Transverse colon (tissue), 4 donors: ENCODE data around the gene KCND2. TPM values are rescaled to one million over a fixed set of nuclear protein-coding genes. Genes with fewer than 3 reads are reported as not detected.

Experiments
- DNase-seq: peaks from one replicate; pipeline ENCODE4 v3.0.0-alpha.2; 2019
- H3K27ac ChIP-seq, 4 donors: fragments of 200-600 bp; sonication (generic); 2 replicates each; pipeline ENCODE4 v1.5.1; 2016 to 2018; ENCODE audit warnings: inconsistent platforms in 4 of 4
- H3K27me3 ChIP-seq: fragments of 200-600 bp; sonication (generic); 2 replicates; pipeline ENCODE4 v1.5.1; 2017; ENCODE audit warnings: inconsistent platforms
- H3K36me3 ChIP-seq, 4 donors: fragments of 200-600 bp; sonication (generic); 2 replicates each; pipeline ENCODE4 v1.5.1; 2017 to 2019; ENCODE audit warnings: inconsistent platforms in 4 of 4
- H3K4me1 ChIP-seq, 4 donors: fragments of 200-600 bp; sonication (generic); 2 replicates each; pipeline ENCODE4 v1.5.1; 2017 to 2020; ENCODE audit warnings: inconsistent platforms in 4 of 4
- H3K4me3 ChIP-seq, 4 donors: fragments of 200-600 bp; sonication (generic); 1 replicate in 1 of 4; 2 replicates in 3 of 4; pipeline versions ENCODE4 v1.5.1 to v1.6.1; 2017 to 2019; ENCODE audit warnings: inconsistent platforms in 4 of 4
- H3K9me3 ChIP-seq, 2 donors: fragments of 200-600 bp; sonication (generic); 2 replicates each; pipeline ENCODE4 v1.5.1; 2017 to 2019; ENCODE audit warnings: inconsistent platforms in 2 of 2
- EP300 ChIP-seq: sonication (generic); formaldehyde crosslinking; IDR thresholded peaks from one replicate; pipeline ENCODE4 v1.6.1; 2017; ENCODE audit warnings: antibody characterized with exemption, low read depth
- POLR2A ChIP-seq: fragments of 450-650 bp; IDR thresholded peaks from one replicate; pipeline ENCODE4 v1.6.1; 2016; ENCODE audit warnings: antibody characterized with exemption, mild to moderate bottlenecking, moderate library complexity
- POLR2AphosphoS5 ChIP-seq, 3 donors: sonication (generic); formaldehyde crosslinking; IDR thresholded peaks; one replicate each; pipeline ENCODE4 v1.6.1; 2016; ENCODE audit warnings: antibody characterized with exemption in 3 of 3
- WGBS, 2 donors: methylation state at CpG; one replicate each; pipeline ENCODE4 v1.1.5; 2018; ENCODE audit warnings: low coverage in 1 of 2; 5-methylcytosine and 5-hydroxymethylcytosine counted together
- in situ Hi-C, 4 donors: fragments of 200-750 bp; cut with MboI; loops; one replicate each; pipeline versions ENCODE4 v1.15.0 to v1.15.1; 2017; ENCODE audit warnings: low sequenced_read_pairs in 3 of 4, low pct_ligation_motif_present in 1 of 4, low pct_unique_long_range_greater_than_20kb in 1 of 4
- intact Hi-C: fragments of 100-400 bp; cut with DNase I; formaldehyde crosslinking; loops from one replicate; pipeline ENCODE4 v1.15.1; 2023; ENCODE audit warnings: low total_unique reads
- total RNA-seq, 4 donors: library from RNA; depleted of rRNA; stranded (reverse); fragments of >200 nt; gene quantifications; one replicate each; pipeline ENCODE4 v1.1.0, GENCODE V29; 2016
- TF ChIP-seq, protein P1 (sequence below), 5 experiments: fragments of 200-600 bp in 3 of 5; fragments of 450-650 bp in 2 of 5; sonication (generic) in 3 of 5; IDR thresholded peaks; 1 replicate in 2 of 5; 2 replicates in 3 of 5; pipeline ENCODE4 v1.5.1; 2016 to 2017; ENCODE audit warnings: antibody characterized with exemption in 5 of 5, inconsistent platforms in 3 of 5, mild to moderate bottlenecking in 2 of 5, moderate library complexity in 1 of 5

The KCND2 gene
- total RNA-seq, 4 donors from 2014 or later: 0.14 to 1.00 (median 0.32) TPM; not detected in 1

DNA sequence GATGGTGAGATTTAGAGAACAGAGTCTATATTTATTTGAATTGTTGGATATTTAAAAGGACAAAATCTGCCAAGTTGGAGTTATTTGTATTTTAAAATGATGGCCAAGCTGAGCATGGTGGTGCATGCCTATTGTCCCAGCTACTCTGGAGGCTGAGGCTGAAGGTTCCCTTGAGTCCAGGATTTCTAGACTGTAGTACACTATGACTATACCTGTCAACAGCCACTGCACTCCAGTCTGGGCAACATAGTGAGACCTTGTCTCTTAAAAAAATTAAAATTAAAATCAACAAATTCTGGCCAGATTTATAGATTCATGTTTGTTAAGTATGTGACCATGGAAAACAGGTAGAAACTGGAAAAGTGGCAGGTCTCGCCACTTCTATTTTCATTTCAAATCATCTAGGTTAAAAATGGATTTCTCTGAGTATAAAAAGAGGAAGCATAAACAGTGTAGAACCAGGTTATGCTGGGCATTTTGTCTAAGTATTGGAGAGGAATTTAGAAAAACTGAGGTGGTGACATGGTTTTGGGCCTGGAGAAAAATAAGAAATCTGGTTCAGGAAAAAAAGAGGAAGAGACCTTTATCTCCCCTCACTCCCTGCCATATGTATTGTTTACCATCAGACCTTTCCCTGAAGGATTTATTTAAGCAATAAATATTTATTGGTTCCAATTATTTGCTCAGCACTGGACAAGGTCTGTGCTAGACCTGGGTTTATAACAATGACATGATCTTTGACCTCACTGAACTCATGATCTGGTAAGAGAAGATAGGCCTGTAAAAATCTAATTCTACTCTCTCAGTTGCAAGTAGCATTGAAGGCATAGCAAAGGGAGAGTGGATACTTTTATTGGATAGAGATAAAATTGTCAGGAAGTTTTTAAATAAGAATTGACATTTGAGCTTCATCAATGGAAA is 450.8 kb downstream of the KCND2 start:
- intact Hi-C loops: no loop called here
- Histone ChIP-seq H3K27me3 (peaks cover 4% of the 10 kb centered on the region), H3K4me3 (no peak overlapping the region), H3K36me3 (no peaks in the 10 kb centered on the region), H3K9me3 (no peaks in the 10 kb centered on the region), H3K4me1 (peaks cover 0 to 8% (median 0%) of the 10 kb centered on the region in 4 donors), H3K27ac (no peak overlapping the region)
- TF ChIP-seq, protein P1, sequence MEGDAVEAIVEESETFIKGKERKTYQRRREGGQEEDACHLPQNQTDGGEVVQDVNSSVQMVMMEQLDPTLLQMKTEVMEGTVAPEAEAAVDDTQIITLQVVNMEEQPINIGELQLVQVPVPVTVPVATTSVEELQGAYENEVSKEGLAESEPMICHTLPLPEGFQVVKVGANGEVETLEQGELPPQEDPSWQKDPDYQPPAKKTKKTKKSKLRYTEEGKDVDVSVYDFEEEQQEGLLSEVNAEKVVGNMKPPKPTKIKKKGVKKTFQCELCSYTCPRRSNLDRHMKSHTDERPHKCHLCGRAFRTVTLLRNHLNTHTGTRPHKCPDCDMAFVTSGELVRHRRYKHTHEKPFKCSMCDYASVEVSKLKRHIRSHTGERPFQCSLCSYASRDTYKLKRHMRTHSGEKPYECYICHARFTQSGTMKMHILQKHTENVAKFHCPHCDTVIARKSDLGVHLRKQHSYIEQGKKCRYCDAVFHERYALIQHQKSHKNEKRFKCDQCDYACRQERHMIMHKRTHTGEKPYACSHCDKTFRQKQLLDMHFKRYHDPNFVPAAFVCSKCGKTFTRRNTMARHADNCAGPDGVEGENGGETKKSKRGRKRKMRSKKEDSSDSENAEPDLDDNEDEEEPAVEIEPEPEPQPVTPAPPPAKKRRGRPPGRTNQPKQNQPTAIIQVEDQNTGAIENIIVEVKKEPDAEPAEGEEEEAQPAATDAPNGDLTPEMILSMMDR (IDR thresholded peaks at IDR 0.05): no peak
- no peak for TF ChIP-seq POLR2A
- no peak for TF ChIP-seq POLR2AphosphoS5 (IDR thresholded peaks at IDR 0.05)
- no peak for TF ChIP-seq EP300
- DNase-seq: no peak
- 76 to 79% methylated on average over 1 of the region's 1 CpG for WGBS, 2 donors
- in situ Hi-C loops: no loop called here

DNA sequence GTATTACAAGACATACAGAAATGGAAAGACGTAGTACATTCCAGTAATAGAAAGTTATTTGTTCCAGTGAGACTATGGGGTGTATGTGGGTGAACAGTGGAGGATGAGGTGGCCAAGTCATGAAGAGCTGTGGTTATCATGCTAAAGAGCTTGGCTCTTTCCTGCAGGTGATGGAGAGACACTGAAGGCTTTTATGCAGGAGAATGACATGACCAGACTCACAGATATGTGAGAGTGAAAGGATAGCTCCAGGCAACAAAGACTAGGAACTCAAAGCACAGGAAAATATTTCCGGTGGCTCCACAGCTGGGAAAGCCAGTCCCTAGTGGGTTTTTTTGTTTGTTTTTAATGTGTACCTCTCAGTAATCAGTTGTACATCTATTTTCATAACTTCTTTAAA is 451.5 kb downstream of the KCND2 start:
- in situ Hi-C loops: no loop called here
- intact Hi-C loops: no loop called here
- peaks cover 4% of the 10 kb centered on the region for H3K27me3 ChIP-seq
- no peak overlapping the region for H3K27ac ChIP-seq
- H3K9me3 ChIP-seq: no peaks in the 10 kb centered on the region
- no peaks in the 10 kb centered on the region for H3K36me3 ChIP-seq
- WGBS, 2 donors: 85 to 90% methylated on average over 2 of the region's 2 CpGs
- no peak overlapping the region for H3K4me3 ChIP-seq
- DNase-seq: no peak
- peaks cover 0 to 8% (median 0%) of the 10 kb centered on the region in 4 donors for H3K4me1 ChIP-seq
- TF ChIP-seq, protein P1 (IDR thresholded peaks at IDR 0.05): no peak
- TF ChIP-seq POLR2A (no peak), EP300 (no peak), POLR2AphosphoS5 (IDR thresholded peaks at IDR 0.05) (no peak)

DNA sequence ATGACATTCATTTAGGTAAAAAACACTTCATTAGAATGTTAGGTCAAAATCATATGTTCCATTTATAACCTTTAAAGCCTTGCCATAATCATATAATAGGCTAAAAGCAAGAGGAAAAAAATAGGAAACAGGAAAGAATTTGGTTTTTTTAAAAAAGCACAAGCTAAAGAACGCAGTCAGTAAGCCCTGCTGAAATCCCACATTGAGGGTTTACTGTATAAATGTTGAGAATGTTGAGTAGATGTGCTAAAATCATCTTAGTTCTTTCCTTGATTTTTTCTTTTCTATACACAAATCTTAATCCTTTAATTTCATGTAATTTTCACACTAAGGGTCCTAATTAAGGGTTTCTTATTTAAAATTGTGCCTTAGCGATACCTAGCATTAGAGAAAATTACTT is 452.0 kb downstream of the KCND2 start:
- TF ChIP-seq POLR2A (no peak), POLR2AphosphoS5 (IDR thresholded peaks at IDR 0.05) (no peak), EP300 (no peak)
- TF ChIP-seq, protein P1 (IDR thresholded peaks at IDR 0.05): no peak
- H3K27ac ChIP-seq: no peak overlapping the region
- H3K9me3 ChIP-seq: no peaks in the 10 kb centered on the region
- no peaks in the 10 kb centered on the region for H3K36me3 ChIP-seq
- DNase-seq: no peak
- in situ Hi-C loops (no loop called here), intact Hi-C loops (no loop called here)
- peaks cover 4% of the 10 kb centered on the region for H3K27me3 ChIP-seq
- peaks cover 0 to 8% (median 0%) of the 10 kb centered on the region in 4 donors for H3K4me1 ChIP-seq
- no peak overlapping the region for H3K4me3 ChIP-seq
- WGBS, 2 donors: 63 to 73% methylated on average over 2 of the region's 2 CpGs

DNA sequence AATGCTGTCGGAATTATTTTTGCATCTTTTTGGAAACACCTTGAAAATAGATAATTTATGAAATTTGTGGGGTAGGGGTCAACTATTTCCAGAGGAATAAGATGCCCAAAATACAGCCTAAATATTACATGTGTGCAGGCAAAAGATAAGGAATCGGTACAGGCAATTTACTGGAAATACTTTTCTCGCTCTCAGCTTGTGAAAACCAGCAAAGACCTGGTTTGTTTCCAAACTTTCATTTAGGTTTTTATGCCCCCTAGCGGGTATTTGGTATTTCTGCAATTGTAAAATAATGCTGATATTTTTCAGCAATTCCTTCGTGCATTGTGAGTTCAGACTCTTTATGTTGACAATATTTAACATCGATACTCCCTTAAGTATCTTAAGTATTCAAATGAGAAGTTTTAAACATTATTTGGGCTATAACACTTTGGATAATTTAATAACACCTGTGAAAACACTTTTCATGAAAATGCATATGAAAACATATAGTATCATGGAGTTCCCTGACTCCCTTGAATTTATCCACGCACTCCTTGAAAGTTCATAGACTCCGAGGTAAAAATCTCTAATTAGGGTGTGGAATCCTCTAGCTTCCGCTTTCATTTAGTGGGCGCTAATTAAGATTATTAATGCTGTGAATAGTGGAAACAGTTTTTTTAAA is 452.5 kb downstream of the KCND2 start:
- 36 to 39% methylated on average over 10 of the region's 10 CpGs for WGBS, 2 donors
- no peak for DNase-seq
- intact Hi-C loops (no loop called here), in situ Hi-C loops (no loop called here)
- TF ChIP-seq, protein P1 (IDR thresholded peaks at IDR 0.05): peak in 4 of 5 experiments; percentile 44 to 53 (median 51)
- TF ChIP-seq POLR2AphosphoS5 (IDR thresholded peaks at IDR 0.05): no peak
- TF ChIP-seq EP300: no peak
- H3K36me3 ChIP-seq: no peaks in the 10 kb centered on the region
- H3K4me1 ChIP-seq: peaks cover 0 to 8% (median 0%) of the 10 kb centered on the region in 4 donors
- H3K4me3 ChIP-seq: no peak overlapping the region
- H3K9me3 ChIP-seq: no peaks in the 10 kb centered on the region
- H3K27ac ChIP-seq: no peak overlapping the region
- peaks cover 4% of the 10 kb centered on the region for H3K27me3 ChIP-seq
